K562 (cell line): ENCODE data around the gene MED17. TPM values are rescaled to one million over a fixed set of nuclear protein-coding genes. Genes with fewer than 3 reads are reported as not detected.
A peak's percentile ranks its signal among the peaks of the same experiment; 100 is the strongest.

Experiments used
- DPF2 ChIP-seq: fragments of 450-650 bp; IDR thresholded peaks from 2 replicates; pipeline ENCODE4 v1.6.1; 2016
- GTF2B ChIP-seq: IDR thresholded peaks from 2 replicates; pipeline ENCODE4 v1.6.1; 2011; ENCODE audit not compliant: insufficient read length; ENCODE audit errors: extremely low read depth
- HMG20B ChIP-seq: fragments of 250-450 bp; sonication (Bioruptor Pico); IDR thresholded peaks from 2 replicates; pipeline ENCODE4 v1.5.0; 2021; ENCODE audit warnings: mild to moderate bottlenecking
- MBD1 ChIP-seq: fragments of 250-450 bp; sonication (Bioruptor Pico); IDR thresholded peaks from 2 replicates; pipeline ENCODE4 v1.8.0; 2022; ENCODE audit warnings: inconsistent platforms
- RNF2 ChIP-seq: sonication (generic); IDR thresholded peaks from 2 replicates; pipeline ENCODE4 v1.6.1; 2016
- ZNF318 ChIP-seq, 2 experiments: fragments of 450-650 bp; IDR thresholded peaks; 2 replicates each; pipeline ENCODE4 v1.6.1; 2016; ENCODE audit warnings: mild to moderate bottlenecking in 2 of 2, borderline replicate concordance in 1 of 2, low read depth in 1 of 2, moderate library complexity in 1 of 2
- ZNF592 ChIP-seq: fragments of 450-650 bp; IDR thresholded peaks from 2 replicates; pipeline ENCODE4 v1.6.1; 2017; ENCODE audit warnings: antibody characterized with exemption, mild to moderate bottlenecking
- ZNF639 ChIP-seq, 2 experiments: fragments of 200-800 bp in 1 of 2; sonication (Bioruptor generic) in 1 of 2; sonication (generic) in 1 of 2; formaldehyde crosslinking in 1 of 2; IDR thresholded peaks in 1 of 2; conservative IDR thresholded peaks in 1 of 2; 2 replicates each; pipeline versions ENCODE4 v1.5.0 to v1.6.1; 2016 to 2020; ENCODE audit warnings: missing compliant biosample characterization in 1 of 2, missing genetic modification characterization in 1 of 2, missing genetic modification reagents in 1 of 2
- ZNF79 ChIP-seq: fragments of 250-450 bp; sonication (Bioruptor Pico); IDR thresholded peaks from 2 replicates; pipeline ENCODE4 v1.4.0; 2020; ENCODE audit warnings: low read depth, mild to moderate bottlenecking, moderate library complexity
- polyA plus RNA-seq, 8 experiments: library from polyadenylated mRNA; depleted of rRNA in 4 of 8; stranded (reverse) in 5 of 8; unstranded in 3 of 8; fragments of >200 nt; fragmentation: Nextera tagmentation in 2 of 8; fragmentation: Illumina TruSeq in 1 of 8; extraction: Ambion mirVana in 2 of 8; extraction: Trizol in 1 of 8; gene quantifications; 2 replicates each; pipeline versions ENCODE4 v1.2.1 to v1.2.3, GENCODE V29; 2011 to 2014; ENCODE audit warnings: inconsistent platforms in 1 of 8, missing spikeins in 1 of 8
- total RNA-seq, 7 experiments: library from RNA; depleted of rRNA in 6 of 7; stranded (reverse); fragments of >200 nt in 6 of 7; fragmentation: Illumina TruSeq in 2 of 7; extraction: Trizol in 2 of 7; gene quantifications; 2 replicates each; pipeline versions ENCODE4 v1.2.1 to v1.2.3, GENCODE V29; 2011 to 2021; ENCODE audit warnings: low replicate concordance in 1 of 7

The MED17 gene
- total and polyA plus RNA-seq, 9 of the 15 experiments (the other 6 are each of a cell fraction or from before 2014, with no cell fraction given): 6.7 to 34.7 (median 26.8) TPM

GRCh38 chr11:93741094-93741881 lies 42.8 kb upstream of the MED17 start, which contains the start of the genes C11orf54 and TAF1D (continued):
- no peak for TF ChIP-seq ZNF318 (IDR thresholded peaks at IDR 0.05; ENCODE audit: borderline replicate concordance in 1 of 2, low read depth in 1 of 2)
- no peak for TF ChIP-seq ZNF639 (CRISPR knock-in tag; conservative IDR thresholded peaks at IDR 0.05 in 1 of 2, IDR thresholded peaks at IDR 0.05 in 1 of 2)
- TF ChIP-seq DPF2: peak; percentile 29; the same call in 1 of the 2 replicates
- TF ChIP-seq HMG20B (CRISPR knock-in tag): no peak
- no peak for TF ChIP-seq MBD1 (CRISPR knock-in tag)
- TF ChIP-seq ZNF592: no peak
- peak; percentile 11; the same call in 1 of the 2 replicates for TF ChIP-seq RNF2
- TF ChIP-seq GTF2B: peak; percentile 71
- TF ChIP-seq ZNF79 (CRISPR knock-in tag): no peak
